Spleen (tissue), 7 donors: Measurements from ENCODE around the gene FAM151A.

ENCODE experiments used
- CTCF ChIP-seq, 11 experiments: fragments of 200-600 bp in 7 of 11; fragments of 450-650 bp in 4 of 11; sonication (generic) in 4 of 11; IDR thresholded peaks in 8 of 11; conservative IDR thresholded peaks in 3 of 11; 1 replicate in 7 of 11; 2 replicates in 4 of 11; pipeline versions ENCODE4 v1.4.0 to v1.8.0; 2016 to 2021; ENCODE audit warnings: antibody characterized with exemption in 11 of 11, inconsistent platforms in 4 of 11, mild to moderate bottlenecking in 1 of 11
- POLR2A ChIP-seq, 3 donors: fragments of 450-650 bp; IDR thresholded peaks; one replicate each; pipeline ENCODE4 v1.5.1; 2017; ENCODE audit warnings: antibody characterized with exemption in 3 of 3, mild to moderate bottlenecking in 1 of 3
- POLR2AphosphoS5 ChIP-seq, 3 donors: sonication (generic); formaldehyde crosslinking; IDR thresholded peaks; one replicate each; pipeline ENCODE4 v1.5.1; 2017; ENCODE audit warnings: antibody characterized with exemption in 3 of 3
- donor health status: DM: no; HTN: no; CAD: no; lungs with moderate emphysema.
- donor health status: DM: no; HTN: no; CAD: no.
- donor health status: DM: no; HTN: no; CAD: no.

- TF ChIP-seq POLR2A (IDR thresholded peaks at IDR 0.05) (no peak), CTCF (IDR thresholded peaks at IDR 0.05 in 8 of 11, conservative IDR thresholded peaks at IDR 0.05 in 3 of 11) (no peak), POLR2AphosphoS5 (IDR thresholded peaks at IDR 0.05) (no peak)
These were observed 17.0 kb upstream of the FAM151A start for GRCh38 chr1:54640361-54640760.
